HCT116 (cell line): ENCODE results near the gene CDK5RAP1. TPM values are rescaled to one million over a fixed set of nuclear protein-coding genes. Genes with fewer than 3 reads are reported as not detected.

Source experiments
- ATAC-seq: fragments of 200-7000 bp; cut with Tn5 transposase; 2 replicates; pipeline ENCODE4 v1.9.1; 2020; ENCODE audit warnings: mild to moderate bottlenecking, moderate library complexity
- BruUV-seq: library from RNA; stranded (reverse); fragments of 400-500 nt; replicated peaks from 2 replicates; lab custom pipeline; 2021; lab: Mats Ljungman, UMichigan
- CTCF ChIA-PET: fragments of 300-600 bp; sonication (Branson Sonifier 250); formaldehyde crosslinking; loops from one replicate; lab custom pipeline; 2021; ENCODE audit warnings: antibody characterized with exemption; lab: Charles Lee
- POLR2A ChIA-PET: fragments of 300-600, 350-600 bp; sonication (Branson Sonifier 250); formaldehyde crosslinking; loops from one replicate; lab custom pipeline; 2021; ENCODE audit warnings: antibody characterized with exemption; lab: Charles Lee
- RAD21 ChIA-PET, 2 experiments: fragments of 300-600 bp; sonication (Branson Sonifier 250); formaldehyde crosslinking; loops; one replicate each; lab custom pipeline; 2023; ENCODE audit warnings: low total read pairs in 2 of 2; ENCODE audit not compliant: uncharacterized antibody in 2 of 2, unreplicated experiment in 2 of 2, low non-redundant PET in 1 of 2; lab: Charles Lee
- DNase-seq: peaks from one replicate; pipeline ENCODE4 v3.0.0-alpha.2; 2010; ENCODE audit warnings: low read depth, low spot score
- H2AFZ ChIP-seq: fragments of 200-600 bp; shearing (Covaris generic), sonication (generic); 2 replicates; pipeline ENCODE4 v1.6.1; 2017; ENCODE audit warnings: low read depth, mixed run types, mixed read lengths, antibody characterized with exemption, low read length; ENCODE audit not compliant: poor library complexity, severe bottlenecking
- H3K27ac ChIP-seq: 2 replicates; pipeline ENCODE4 v1.5.1; 2012; ENCODE audit warnings: low read depth, low read length
- H3K27me3 ChIP-seq: fragments of 200-600 bp; sonication (generic); 2 replicates; pipeline ENCODE4 v1.6.1; 2016; ENCODE audit warnings: mixed run types, low read length, mixed read lengths; ENCODE audit not compliant: insufficient read depth
- H3K36me3 ChIP-seq, 2 experiments: fragments of 200-500 bp in 1 of 2; fragments of 200-600 bp in 1 of 2; sonication (Bioruptor generic) in 1 of 2; sonication (generic) in 1 of 2; 2 replicates each; pipeline versions ENCODE4 v1.5.1 to v1.6.1; 2014 to 2016; ENCODE audit warnings: low read length in 2 of 2, inconsistent platforms in 1 of 2, mixed read lengths in 1 of 2, mixed run types in 1 of 2; ENCODE audit not compliant: insufficient read depth in 2 of 2, control insufficient read depth in 1 of 2
- H3K4me1 ChIP-seq, 2 experiments: fragments of 200-600 bp in 1 of 2; sonication (generic) in 1 of 2; 2 replicates each; pipeline versions ENCODE4 v1.5.1 to v1.6.1; 2012 to 2017; ENCODE audit warnings: low read length in 2 of 2, inconsistent platforms in 1 of 2, mild to moderate bottlenecking in 1 of 2, mixed read lengths in 1 of 2, mixed run types in 1 of 2, moderate library complexity in 1 of 2; ENCODE audit not compliant: insufficient read depth in 2 of 2, control insufficient read depth in 1 of 2
- H3K4me2 ChIP-seq: fragments of 200-600 bp; sonication (generic); 2 replicates; pipeline ENCODE4 v1.6.1; 2017; ENCODE audit warnings: mixed run types, low read length, mixed read lengths
- H3K4me3 ChIP-seq, 2 experiments: fragments of 200-600 bp in 1 of 2; sonication (generic) in 1 of 2; replicated peaks in 1 of 2; 2 replicates each; pipeline ENCODE4 v1.5.1; 2011 to 2016; ENCODE audit warnings: low read length in 2 of 2, control low read depth in 1 of 2, low read depth in 1 of 2, mild to moderate bottlenecking in 1 of 2, mixed read lengths in 1 of 2, mixed run types in 1 of 2
- H3K79me2 ChIP-seq: fragments of 200-600 bp; sonication (generic); 2 replicates; pipeline ENCODE4 v1.6.1; 2017; ENCODE audit warnings: mild to moderate bottlenecking, mixed run types, low read length, moderate library complexity, mixed read lengths; ENCODE audit not compliant: insufficient read depth
- H3K9ac ChIP-seq: fragments of 200-600 bp; sonication (generic); 2 replicates; pipeline ENCODE4 v1.6.1; 2016; ENCODE audit warnings: low read length, mixed read lengths
- H3K9me2 ChIP-seq: fragments of 200-600 bp; sonication (generic), shearing (Covaris generic); 2 replicates; pipeline ENCODE4 v1.6.1; 2017; ENCODE audit warnings: mixed run types, mild to moderate bottlenecking, moderate library complexity; ENCODE audit not compliant: insufficient read depth
- H3K9me3 ChIP-seq, 2 experiments: fragments of 200-500 bp in 1 of 2; fragments of 200-600 bp in 1 of 2; sonication (Bioruptor generic) in 1 of 2; sonication (generic) in 1 of 2; 2 replicates each; pipeline ENCODE4 v1.6.1; 2014 to 2017; ENCODE audit warnings: low read length in 2 of 2, mixed read lengths in 2 of 2, inconsistent platforms in 1 of 2, low read depth in 1 of 2, mild to moderate bottlenecking in 1 of 2, mixed run types in 1 of 2, moderate library complexity in 1 of 2; ENCODE audit not compliant: control insufficient read depth in 1 of 2, insufficient read depth in 1 of 2
- H4K20me1 ChIP-seq: fragments of 200-600 bp; sonication (generic), shearing (Covaris generic); 2 replicates; pipeline ENCODE4 v1.6.1; 2017; ENCODE audit warnings: mixed run types, mild to moderate bottlenecking, moderate library complexity; ENCODE audit not compliant: insufficient read depth
- ATF3 ChIP-seq: IDR thresholded peaks from 2 replicates; pipeline ENCODE4 v1.6.1; 2012
- CEBPB ChIP-seq: IDR thresholded peaks from 2 replicates; pipeline ENCODE4 v1.6.1; 2012; ENCODE audit warnings: low read depth
- CTCF ChIP-seq, 3 experiments: fragments of 200-600 bp in 1 of 3; sonication (generic) in 1 of 3; IDR thresholded peaks in 2 of 3; conservative IDR thresholded peaks in 1 of 3; 2 replicates each; pipeline ENCODE4 v1.5.1; 2012 to 2017; ENCODE audit warnings: low read depth in 2 of 3, low read length in 2 of 3, antibody characterized with exemption in 1 of 3, borderline replicate concordance in 1 of 3, control low read depth in 1 of 3, mild to moderate bottlenecking in 1 of 3, mixed read lengths in 1 of 3, mixed run types in 1 of 3, moderate library complexity in 1 of 3; ENCODE audit not compliant: insufficient read depth in 1 of 3
- ELF1 ChIP-seq: IDR thresholded peaks from 2 replicates; pipeline ENCODE4 v1.6.1; 2012; ENCODE audit warnings: low read depth, borderline replicate concordance
- EZH2 ChIP-seq: fragments of 200-600 bp; sonication (generic); IDR thresholded peaks from 2 replicates; pipeline ENCODE4 v1.6.1; 2017; ENCODE audit warnings: antibody characterized with exemption, mixed run types
- EZH2phosphoT487 ChIP-seq: fragments of 200-600 bp; IDR thresholded peaks from 2 replicates; pipeline ENCODE4 v1.6.1; 2018; ENCODE audit warnings: antibody characterized with exemption, borderline replicate concordance
- JUND ChIP-seq: IDR thresholded peaks from 2 replicates; pipeline ENCODE4 v1.6.1; 2012
- POLR2A ChIP-seq: IDR thresholded peaks from 2 replicates; pipeline ENCODE4 v1.7.0; 2011; ENCODE audit warnings: borderline replicate concordance; ENCODE audit not compliant: insufficient read depth, insufficient read length; ENCODE audit errors: extremely low read depth
- POLR2AphosphoS5 ChIP-seq: IDR thresholded peaks from 2 replicates; pipeline ENCODE4 v1.6.1; 2011; ENCODE audit warnings: mild to moderate bottlenecking, low read depth, low read length, moderate library complexity
- REST ChIP-seq: IDR thresholded peaks from 2 replicates; pipeline ENCODE4 v1.6.1; 2012; ENCODE audit warnings: low read depth
- SP1 ChIP-seq: IDR thresholded peaks from 2 replicates; pipeline ENCODE4 v1.6.1; 2012; ENCODE audit warnings: low read depth
- SRF ChIP-seq: IDR thresholded peaks from 2 replicates; pipeline ENCODE4 v1.6.1; 2012; ENCODE audit warnings: low read depth
- ZFX ChIP-seq: fragments of 450-650 bp; IDR thresholded peaks from 2 replicates; pipeline ENCODE4 v1.6.1; 2017
- intact Hi-C: fragments of 100-400 bp; cut with micrococcal nuclease; formaldehyde crosslinking; loops from 2 replicates; pipeline ENCODE4 v1.10.0; 2022
- total RNA-seq: library from RNA; stranded (reverse); gene quantifications from one replicate; pipeline ENCODE4 v1.2.1, GENCODE V29; 2021; ENCODE audit not compliant: unreplicated experiment

Gene CDK5RAP1
- total RNA-seq, 1 experiment from 2014 or later = 41.4 TPM

- ATAC-seq = no peak
- no peak for TF ChIP-seq EZH2phosphoT487
- TF ChIP-seq ELF1 = no peak
- no peak for TF ChIP-seq CTCF (IDR thresholded peaks at IDR 0.05 in 2 of 3, conservative IDR thresholded peaks at IDR 0.05 in 1 of 3; ENCODE audit: borderline replicate concordance in 1 of 3, insufficient read depth in 1 of 3, low read depth in 2 of 3, low read length in 2 of 3)
- no peak for TF ChIP-seq POLR2AphosphoS5
- no peak for TF ChIP-seq SP1
- no peak for TF ChIP-seq POLR2A
- TF ChIP-seq CEBPB = no peak
- TF ChIP-seq EZH2 = no peak
- no peak for TF ChIP-seq JUND
- TF ChIP-seq SRF = no peak
- ChIA-PET RAD21 (no interaction called here), POLR2A (no interaction called here), CTCF (no interaction called here)
- Histone ChIP-seq H3K27ac (no peak overlapping the region), H3K79me2 (no peaks in the 10 kb centered on the region), H3K36me3 (no peaks in the 10 kb centered on the region), H3K4me3 (no peak overlapping the region), H3K4me2 (no peak overlapping the region), H3K4me1 (no peaks in the 10 kb centered on the region), H3K9me2 (no peaks in the 10 kb centered on the region), H3K27me3 (no peaks in the 10 kb centered on the region), H2AFZ (no peak overlapping the region), H4K20me1 (no peaks in the 10 kb centered on the region), H3K9me3 (no peaks in the 10 kb centered on the region), H3K9ac (no peak overlapping the region)
- intact Hi-C loops = no loop called here
- BruUV-seq = no TSS peak
- no peak for DNase-seq
Measured at GRCh38 chr20:33322456-33322855, 78.9 kb downstream of the CDK5RAP1 start.

GRCh38 chr20:33320006-33320405 lies 81.3 kb downstream of the CDK5RAP1 start:
- Histone ChIP-seq H3K79me2 (no peaks in the 10 kb centered on the region), H3K9me3 (no peaks in the 10 kb centered on the region), H3K4me3 (no peak overlapping the region), H3K9me2 (no peaks in the 10 kb centered on the region), H4K20me1 (no peaks in the 10 kb centered on the region), H3K4me1 (no peaks in the 10 kb centered on the region), H2AFZ (no peak overlapping the region), H3K27ac (no peak overlapping the region), H3K36me3 (no peaks in the 10 kb centered on the region), H3K9ac (no peak overlapping the region), H3K27me3 (no peaks in the 10 kb centered on the region), H3K4me2 (no peak overlapping the region)
- no TSS peak for BruUV-seq
- intact Hi-C loops = no loop called here
- ATAC-seq = no peak
- POLR2A ChIA-PET = no interaction called here
- no peak for DNase-seq
- RAD21 ChIA-PET = no interaction called here
- CTCF ChIA-PET = no interaction called here
- TF ChIP-seq ATF3 (no peak), REST (no peak), CTCF (IDR thresholded peaks at IDR 0.05 in 2 of 3, conservative IDR thresholded peaks at IDR 0.05 in 1 of 3; ENCODE audit: borderline replicate concordance in 1 of 3, insufficient read depth in 1 of 3, low read depth in 2 of 3, low read length in 2 of 3) (no peak), ZFX (no peak), POLR2A (no peak)
